Measurements from ENCODE around the gene SNX7.

SNX7 gene, protein sequence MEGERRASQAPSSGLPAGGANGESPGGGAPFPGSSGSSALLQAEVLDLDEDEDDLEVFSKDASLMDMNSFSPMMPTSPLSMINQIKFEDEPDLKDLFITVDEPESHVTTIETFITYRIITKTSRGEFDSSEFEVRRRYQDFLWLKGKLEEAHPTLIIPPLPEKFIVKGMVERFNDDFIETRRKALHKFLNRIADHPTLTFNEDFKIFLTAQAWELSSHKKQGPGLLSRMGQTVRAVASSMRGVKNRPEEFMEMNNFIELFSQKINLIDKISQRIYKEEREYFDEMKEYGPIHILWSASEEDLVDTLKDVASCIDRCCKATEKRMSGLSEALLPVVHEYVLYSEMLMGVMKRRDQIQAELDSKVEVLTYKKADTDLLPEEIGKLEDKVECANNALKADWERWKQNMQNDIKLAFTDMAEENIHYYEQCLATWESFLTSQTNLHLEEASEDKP

DNA sequence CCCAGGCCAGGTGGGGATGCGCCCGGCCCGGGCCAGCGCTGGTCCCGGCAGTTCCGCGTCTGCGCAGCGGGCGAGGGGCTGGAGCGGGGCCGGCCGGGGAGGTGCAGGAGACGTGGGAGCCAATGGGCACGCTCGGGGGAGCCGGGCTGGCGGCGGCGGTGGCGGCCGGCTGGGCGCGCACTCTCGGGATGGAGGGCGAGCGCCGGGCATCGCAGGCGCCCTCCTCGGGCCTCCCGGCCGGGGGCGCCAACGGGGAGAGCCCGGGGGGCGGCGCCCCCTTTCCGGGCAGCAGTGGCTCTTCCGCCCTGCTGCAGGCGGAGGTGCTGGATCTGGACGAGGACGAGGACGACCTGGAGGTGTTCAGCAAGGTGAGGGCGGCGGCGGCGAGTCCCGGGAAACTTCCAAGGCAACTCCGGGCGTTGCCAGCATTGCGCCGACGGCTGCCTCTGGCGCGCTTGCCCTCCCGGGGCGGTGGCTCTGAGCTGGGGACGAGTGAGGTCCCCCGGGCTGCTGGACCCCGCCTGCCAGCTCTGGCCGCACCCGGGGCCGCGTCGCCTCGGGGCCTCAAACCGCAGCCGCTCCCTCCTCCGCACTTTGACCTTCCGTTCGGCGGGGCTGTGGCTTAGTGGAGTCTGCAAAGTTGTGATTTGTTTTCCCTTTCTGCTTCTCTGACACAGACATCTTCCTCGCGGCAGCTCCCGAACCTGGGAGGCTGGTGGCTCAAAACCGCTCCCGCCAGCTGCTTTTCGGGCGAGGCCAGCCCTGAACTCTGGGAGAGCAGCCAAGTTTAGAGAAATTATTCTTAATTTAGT is at the start of gene SNX7:
Gene SNX7, plus strand, starts transcription at position 178 of the 812 bp plus-strand sequence. Its CDS starts 11 bp downstream, at position 189.
- DNase-seq = peak; percentile 32

DNA sequence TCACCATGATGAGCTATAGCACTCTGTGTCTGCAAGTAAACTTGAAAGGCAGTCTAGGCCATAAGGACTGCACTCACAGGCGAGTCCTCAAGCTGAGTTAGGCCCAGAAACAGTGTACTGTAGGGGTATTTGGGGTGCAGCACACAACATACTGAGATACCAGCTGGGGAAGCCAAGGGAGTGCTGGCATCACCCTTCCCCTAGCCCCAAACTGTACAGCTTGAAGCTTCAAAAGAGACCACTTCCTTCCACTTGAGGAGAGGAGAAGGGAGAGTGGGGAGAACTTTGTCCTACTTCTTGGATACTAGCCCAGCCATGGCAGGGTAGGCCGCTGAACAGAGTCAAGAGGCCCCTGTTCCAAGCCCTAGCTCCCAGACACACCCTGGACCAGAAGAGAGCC is 24.2 kb upstream of the SNX7 start:
- DNase-seq = no peak

GRCh38 chr1:98638185-98638584 is 23.3 kb upstream of the SNX7 start:
- DNase-seq = no peak

GRCh38 chr1:98644510-98644909 is 17.0 kb upstream of the SNX7 start:
- DNase-seq = no peak

DNA sequence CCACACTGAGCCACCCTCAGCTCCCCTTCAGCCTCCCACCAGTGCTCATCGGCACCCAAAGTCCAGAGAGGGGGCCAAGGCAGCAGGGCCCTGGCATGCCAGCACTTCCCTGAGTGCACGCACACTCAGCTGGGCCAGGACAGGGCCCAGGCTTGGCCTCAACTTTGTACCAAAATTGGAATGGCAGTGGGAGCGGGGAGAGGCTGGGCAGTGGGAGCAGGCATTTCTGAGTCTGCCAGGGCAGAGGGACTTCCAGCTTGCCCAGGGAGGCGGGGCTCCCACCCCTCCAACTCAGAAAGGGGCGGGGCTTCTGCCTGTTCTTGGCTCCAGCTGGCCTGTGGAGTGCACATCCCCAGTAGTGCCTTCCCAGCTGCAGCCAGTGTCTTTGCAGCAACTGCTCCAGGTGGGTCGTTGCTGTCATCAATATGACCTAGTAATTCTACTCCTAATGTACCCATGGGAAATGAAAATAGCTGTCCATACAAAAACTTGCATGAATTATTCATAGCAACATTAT is 10.3 kb upstream of the SNX7 start:
- DNase-seq = no peak

- no peak for DNase-seq
These were observed 8.4 kb upstream of the SNX7 start for GRCh38 chr1:98653123-98653522.

DNA sequence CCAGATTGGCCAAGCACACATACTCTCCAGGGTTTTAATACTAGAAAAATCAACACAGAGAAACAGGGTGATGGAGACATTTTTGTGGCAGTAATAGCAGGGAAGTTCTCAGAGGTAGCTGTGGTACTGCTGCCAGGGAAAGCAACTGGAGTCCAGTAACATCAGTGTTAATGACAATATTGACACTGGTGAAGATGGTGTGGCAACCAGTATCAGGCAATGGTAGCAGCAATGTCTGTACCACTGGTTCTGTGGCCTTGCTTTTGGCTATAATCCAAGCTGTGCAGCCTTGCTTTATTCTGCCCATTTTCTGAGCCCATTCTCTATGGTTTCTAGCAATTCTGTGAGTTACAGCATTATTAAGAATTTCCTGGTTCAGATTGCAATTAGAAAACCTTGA is 1.6 kb upstream of the SNX7 start:
- no peak for DNase-seq

DNA sequence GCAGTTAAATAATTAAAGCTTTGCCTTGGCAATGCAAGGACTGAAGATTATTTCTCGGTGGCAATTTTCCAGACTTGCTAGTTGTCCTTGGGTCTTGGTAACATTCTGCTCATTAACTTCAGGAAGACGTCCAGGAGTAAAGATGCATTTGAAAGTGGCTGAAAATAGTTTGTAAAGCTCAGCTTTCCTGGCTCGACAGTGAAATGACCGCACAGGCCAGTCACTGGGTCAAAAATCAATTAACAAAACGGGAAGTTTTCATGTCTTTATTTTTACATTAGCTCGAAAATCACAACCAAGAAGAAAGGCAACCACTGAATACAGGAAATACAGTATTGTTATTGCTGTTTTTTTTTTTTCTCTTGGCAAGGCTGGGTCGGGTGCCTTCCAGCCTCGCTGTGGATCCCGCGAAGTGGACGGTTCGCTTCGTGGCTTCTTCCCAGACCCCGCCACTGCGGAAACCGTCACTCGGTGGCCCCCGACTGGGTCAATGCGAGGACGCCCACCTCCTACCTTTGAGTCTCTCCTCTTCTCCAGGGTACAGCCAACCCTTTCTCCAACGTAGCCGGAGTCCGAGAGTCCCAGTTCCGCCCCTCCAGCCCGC is 479 bp upstream of the SNX7 start:
- no peak for DNase-seq

DNA sequence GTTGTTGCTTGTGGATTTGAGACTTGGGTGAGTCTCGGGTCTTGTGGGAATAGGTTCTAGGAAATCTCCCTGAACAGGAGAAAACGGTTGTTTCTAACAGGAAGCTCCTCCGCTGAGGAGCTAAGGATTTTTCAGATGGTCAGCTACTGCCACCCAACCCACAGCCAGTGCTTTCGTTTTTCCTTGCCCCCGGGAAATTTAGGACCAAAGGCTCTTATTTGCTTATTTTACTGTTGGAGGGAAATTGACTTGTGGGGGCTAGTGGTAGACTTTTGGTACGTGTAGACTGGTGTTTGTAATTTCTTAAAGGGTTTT is 792 bp downstream of the SNX7 start:
- DNase-seq = no peak

DNA sequence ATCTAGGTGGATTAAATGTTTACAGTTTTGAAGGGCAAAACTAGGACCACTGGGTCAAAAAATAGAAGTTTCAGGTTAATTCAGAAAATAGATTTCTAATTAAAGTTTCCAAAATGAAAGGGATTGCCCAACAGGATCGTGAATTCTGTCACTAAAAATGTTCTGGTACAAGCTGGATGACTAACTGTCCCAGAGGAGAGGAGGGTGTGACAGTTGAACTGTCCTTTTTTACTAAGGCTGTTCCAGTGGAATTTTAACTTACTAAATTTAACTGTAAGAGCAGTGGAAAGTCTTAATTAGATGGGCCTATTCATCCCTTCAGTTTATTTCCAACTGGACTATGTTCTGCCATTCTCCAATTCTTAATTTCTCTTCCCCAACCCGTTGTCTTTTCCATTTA is 7.2 kb downstream of the SNX7 start:
- no peak for DNase-seq

DNA sequence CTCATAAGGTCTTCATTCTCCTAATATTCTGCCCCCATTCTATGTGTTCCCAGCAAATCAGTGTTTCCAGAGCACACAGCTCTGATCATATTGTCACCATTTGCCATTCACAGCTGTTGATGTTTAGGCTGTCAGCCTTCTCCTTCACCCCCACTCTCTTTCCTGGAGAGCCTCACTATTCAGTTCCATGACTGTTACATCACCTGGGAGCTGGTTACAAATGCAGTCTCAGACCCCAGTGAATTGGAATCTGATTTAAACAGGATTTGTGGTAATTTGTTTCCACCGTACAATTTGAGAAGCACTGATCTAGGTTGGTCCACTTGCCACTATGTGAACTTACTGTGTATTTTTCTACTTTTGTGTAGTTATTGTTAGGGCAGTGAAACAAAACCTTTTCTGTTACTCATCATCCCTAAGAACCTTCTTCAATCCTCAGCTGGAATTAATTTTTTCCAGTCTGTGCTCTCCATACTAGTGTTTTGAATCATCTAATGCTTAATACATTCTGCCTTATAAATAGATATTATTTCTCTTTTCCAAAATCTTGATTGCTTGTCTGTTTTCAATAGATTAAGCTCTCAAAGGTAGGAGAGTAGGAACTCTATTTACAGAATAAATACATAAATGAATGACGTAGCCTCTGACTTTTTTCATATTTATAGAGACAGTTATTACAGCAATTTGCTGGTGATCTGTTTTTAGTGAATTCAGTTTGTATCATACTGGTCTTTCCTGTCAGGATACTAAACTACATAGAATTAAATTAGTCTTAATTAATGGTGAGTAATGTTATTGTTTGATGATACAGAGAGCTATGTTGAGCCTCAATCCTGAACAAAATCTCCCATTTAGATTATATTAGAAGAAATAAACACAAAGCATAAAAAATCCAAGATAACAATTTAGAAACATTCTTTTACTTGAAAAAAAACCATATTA is 8.1 kb downstream of the SNX7 start:
- DNase-seq = no peak

GRCh38 chr1:98672189-98672588 is 10.7 kb downstream of the SNX7 start:
- no peak for DNase-seq

DNA sequence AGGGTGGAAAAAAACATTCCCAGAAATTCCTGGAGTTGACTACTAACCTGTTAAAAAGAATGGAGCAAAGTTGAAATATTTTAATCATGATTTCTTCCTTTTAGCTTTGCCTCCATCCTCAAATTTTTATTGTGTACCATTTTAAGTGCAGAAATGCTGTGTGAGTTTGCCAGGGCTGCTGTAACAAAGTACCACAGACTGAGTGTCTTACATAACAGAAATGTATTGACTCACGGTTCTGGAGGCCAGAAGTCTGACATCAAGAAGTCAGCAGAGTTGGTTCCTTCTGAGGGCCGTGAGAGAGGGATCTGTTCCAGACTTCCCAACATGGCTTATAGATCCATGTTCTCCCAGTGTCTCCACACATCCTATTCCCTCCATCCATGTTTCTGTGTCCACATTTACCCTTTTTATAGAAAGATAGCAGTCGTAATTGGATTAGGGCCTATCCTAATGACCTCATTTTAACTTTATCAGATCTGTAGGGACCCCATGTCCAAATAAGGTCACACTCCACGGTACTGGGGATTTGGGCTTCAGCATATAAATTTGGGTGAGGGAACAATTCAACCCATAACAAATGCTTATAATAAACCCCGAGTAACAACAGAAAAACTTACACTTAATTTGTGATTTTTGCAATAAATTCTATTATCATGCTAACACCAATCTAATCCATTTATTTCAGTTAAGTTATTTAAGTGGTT is 12.7 kb downstream of the SNX7 start:
- DNase-seq = no peak

DNA sequence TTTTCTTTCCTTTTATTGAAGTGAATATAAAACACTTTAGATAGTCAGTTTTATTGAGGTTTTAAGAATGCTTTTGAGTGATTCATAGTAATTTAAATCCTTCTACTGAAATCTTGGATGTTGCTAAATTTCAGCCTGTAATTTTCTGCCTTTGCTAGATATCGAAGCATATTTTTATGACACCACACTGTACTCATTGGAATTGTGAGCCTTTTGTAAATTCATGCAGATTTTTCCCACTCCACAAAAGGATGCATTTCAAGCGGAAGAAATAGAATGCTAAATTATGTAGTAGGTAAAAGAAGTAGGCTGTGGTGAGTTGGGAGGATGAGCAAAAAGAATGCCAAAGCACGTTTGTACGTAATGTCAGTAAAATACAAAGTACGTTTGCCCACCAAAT is 13.8 kb downstream of the SNX7 start:
- DNase-seq = no peak

DNA sequence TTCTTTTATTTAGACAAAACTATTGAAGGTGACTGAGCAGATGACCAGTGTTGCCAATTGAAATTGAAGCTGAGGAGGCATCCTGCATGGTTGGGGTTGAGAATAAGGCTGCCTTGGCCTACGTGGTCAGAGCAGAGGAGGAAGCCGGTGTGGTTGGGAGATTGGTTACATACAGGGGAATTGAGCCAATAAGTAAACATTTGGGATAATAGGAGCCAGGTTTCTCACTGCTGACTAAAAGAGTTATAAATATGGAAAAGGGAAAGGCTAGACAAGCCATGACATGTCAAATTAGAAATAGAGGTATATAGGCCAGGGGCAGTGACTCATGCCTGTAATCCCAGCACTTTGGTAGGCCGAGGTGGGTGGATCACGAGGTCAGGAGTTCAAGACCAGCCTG is 15.8 kb downstream of the SNX7 start:
- DNase-seq = no peak

GRCh38 chr1:98681812-98682211 is 20.3 kb downstream of the SNX7 start:
- no peak for DNase-seq

- DNase-seq = no peak
These were observed 26.7 kb downstream of the SNX7 start for GRCh38 chr1:98688110-98688739.

- DNase-seq = no peak
These were observed 29.1 kb downstream of the SNX7 start for GRCh38 chr1:98690576-98690975.

- no peak for DNase-seq
These were observed 31.0 kb downstream of the SNX7 start for GRCh38 chr1:98692482-98692881.

GRCh38 chr1:98693385-98693784 is 31.9 kb downstream of the SNX7 start:
- DNase-seq = no peak

DNA sequence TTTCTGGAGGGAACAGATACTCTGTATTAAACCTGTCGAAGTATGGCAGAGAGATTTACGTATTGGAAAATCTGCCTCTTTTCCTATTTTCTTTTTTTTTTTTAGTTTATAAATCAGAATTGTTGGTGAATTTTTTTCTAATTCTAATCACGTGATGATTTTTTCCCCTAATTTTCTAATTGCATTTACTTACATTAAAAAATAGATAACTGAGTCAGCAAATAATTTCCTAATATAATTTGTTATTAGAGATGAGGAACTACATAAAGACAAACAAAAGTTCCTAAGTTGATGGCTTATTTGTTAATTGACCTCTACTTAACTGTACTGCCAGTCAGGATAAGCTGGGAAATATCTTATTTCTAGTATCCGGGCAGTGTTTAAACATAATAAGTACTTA is 34.6 kb downstream of the SNX7 start:
- no peak for DNase-seq
